Measurements from ENCODE around the gene DNMT3A.

DNA sequence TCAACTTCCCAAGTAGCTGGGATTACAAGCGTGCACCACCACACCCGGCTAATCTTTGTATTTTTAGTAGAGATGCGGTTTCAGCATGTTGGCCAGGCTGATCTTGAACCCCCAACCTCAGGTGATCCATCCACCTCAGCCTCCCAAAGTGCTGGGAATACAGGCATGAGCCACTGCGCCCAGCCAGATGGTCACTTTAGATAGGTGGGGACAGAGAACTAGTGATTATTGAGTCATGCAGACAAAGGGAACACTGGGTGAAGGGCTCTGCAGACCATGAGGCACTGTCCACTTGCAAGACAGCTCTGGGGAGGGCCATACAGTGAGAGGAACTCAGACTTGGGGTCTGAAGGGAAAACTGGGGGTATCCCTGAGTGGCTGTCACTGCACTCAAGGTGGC is 114.9 kb downstream of the DNMT3A start:
- no peak for TF ChIP-seq EZH2 (IDR thresholded peaks at IDR 0.05; ENCODE audit: low read length, unreplicated experiment)
- no peak for TF ChIP-seq CTCF (conservative IDR thresholded peaks at IDR 0.05; ENCODE audit: low read depth, low read length)
- TF ChIP-seq EZH2phosphoT487 (IDR thresholded peaks at IDR 0.05; ENCODE audit: borderline replicate concordance, low read length): no peak

All from PC-3 (cell line).